H1 (cell line): ENCODE measurements around the gene ZBTB11. TPM values are rescaled to one million over a fixed set of nuclear protein-coding genes. Genes with fewer than 3 reads are reported as not detected.

Experiments used
- BACH1 ChIP-seq: IDR thresholded peaks from 2 replicates; pipeline ENCODE4 v1.6.1; 2012; ENCODE audit warnings: low read length, improper control_type of control experiment
- CBX8 ChIP-seq: fragments of 300-800, 300-1000 bp; sonication (generic); IDR thresholded peaks from 2 replicates; pipeline ENCODE4 v1.7.1; 2016; ENCODE audit warnings: low read depth, low read length, borderline replicate concordance
- CEBPB ChIP-seq: IDR thresholded peaks from 2 replicates; pipeline ENCODE4 v1.6.1; 2012; ENCODE audit warnings: low read depth, low read length
- EZH2 ChIP-seq: fragments of 200-600 bp; sonication (generic); IDR thresholded peaks from 2 replicates; pipeline ENCODE4 v1.7.1; 2012; ENCODE audit warnings: low read depth, mild to moderate bottlenecking, moderate library complexity, low read length, inconsistent platforms; ENCODE audit not compliant: severe bottlenecking
- GABPA ChIP-seq: IDR thresholded peaks from 2 replicates; pipeline ENCODE4 v1.6.1; 2011; ENCODE audit warnings: mild to moderate bottlenecking, low read length, moderate library complexity, borderline replicate concordance; ENCODE audit not compliant: insufficient read depth
- POLR2AphosphoS5 ChIP-seq: IDR thresholded peaks from 2 replicates; pipeline ENCODE4 v1.6.1; 2011; ENCODE audit warnings: low read depth, low read length
- POU5F1 ChIP-seq: IDR thresholded peaks from 2 replicates; pipeline ENCODE4 v1.6.1; 2011; ENCODE audit warnings: low read depth, mild to moderate bottlenecking, low read length, moderate library complexity
- RAD21 ChIP-seq, 2 experiments: IDR thresholded peaks in 1 of 2; conservative IDR thresholded peaks in 1 of 2; 2 replicates each; pipeline ENCODE4 v1.6.1; 2011; ENCODE audit warnings: low read depth in 2 of 2, low read length in 2 of 2, improper control_type of control experiment in 1 of 2, inconsistent platforms in 1 of 2, mild to moderate bottlenecking in 1 of 2, moderate library complexity in 1 of 2
- RBBP5 ChIP-seq: IDR thresholded peaks from 2 replicates; pipeline ENCODE4 v1.7.1; 2012; ENCODE audit warnings: low read depth, mild to moderate bottlenecking, inconsistent platforms, low read length, moderate library complexity, borderline replicate concordance
- SUZ12 ChIP-seq: fragments of 200-600 bp; sonication (generic); IDR thresholded peaks from 2 replicates; pipeline ENCODE4 v1.6.1; 2012; ENCODE audit warnings: mild to moderate bottlenecking, inconsistent platforms, low read length, moderate library complexity, mixed read lengths
- YY1 ChIP-seq: IDR thresholded peaks from 2 replicates; pipeline ENCODE4 v1.6.1; 2011; ENCODE audit warnings: low read depth, mild to moderate bottlenecking, low read length
- polyA plus RNA-seq, 7 experiments: library from polyadenylated mRNA; depleted of rRNA in 3 of 7; stranded (reverse) in 5 of 7; unstranded in 2 of 7; fragments of >200 nt in 5 of 7; fragments of 200-250 nt in 2 of 7; gene quantifications; 1 replicate in 5 of 7; 2 replicates in 1 of 7; 4 replicates in 1 of 7; pipeline versions ENCODE4 v1.2.1 to v1.2.3, GENCODE V29; 2011 to 2013; ENCODE audit warnings: missing spikeins in 2 of 7, mixed read lengths in 2 of 7
- total RNA-seq: library from RNA; stranded (reverse); fragmentation: NEBNext Ultra II Directional; extraction: Animal tissue kit (Norgen Biotek cat#: 25700); gene quantifications from 2 replicates; pipeline ENCODE4 v1.2.1, GENCODE V29; 2021
- TF ChIP-seq, protein P1 (sequence below): IDR thresholded peaks from 2 replicates; pipeline ENCODE4 v1.6.1; 2012; ENCODE audit warnings: inconsistent platforms

Gene ZBTB11
- total and polyA plus RNA-seq, 2 of the 8 experiments (the other 6 are each of a cell fraction or from before 2014, with no cell fraction given) = 3.0 to 14.0 TPM

- TF ChIP-seq, protein P1, sequence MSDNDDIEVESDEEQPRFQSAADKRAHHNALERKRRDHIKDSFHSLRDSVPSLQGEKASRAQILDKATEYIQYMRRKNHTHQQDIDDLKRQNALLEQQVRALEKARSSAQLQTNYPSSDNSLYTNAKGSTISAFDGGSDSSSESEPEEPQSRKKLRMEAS = no peak
- TF ChIP-seq POU5F1 (no peak), CBX8 (no peak), RAD21 (IDR thresholded peaks at IDR 0.05 in 1 of 2, conservative IDR thresholded peaks at IDR 0.05 in 1 of 2; ENCODE audit: low read depth in 2 of 2, low read length in 2 of 2) (no peak), YY1 (no peak), POLR2AphosphoS5 (no peak), EZH2 (no peak), CEBPB (no peak), GABPA (no peak), SUZ12 (no peak), BACH1 (no peak), RBBP5 (no peak)
Observed at GRCh38 chr3:101722394-101723173, 45.7 kb upstream of the ZBTB11 start (continued).
